Measurements from ENCODE around the gene PTPRO.

PTPRO gene

GRCh38 chr12:15600223-15600935, 278.1 kb downstream of the PTPRO start:
- no peak overlapping the region for H3K4me3 ChIP-seq (ENCODE audit: low read depth, low read length)
- no peak for TF ChIP-seq CTCF (IDR thresholded peaks at IDR 0.05; ENCODE audit: borderline replicate concordance, insufficient read depth, low read depth, low read length)

GRCh38 chr12:15601210-15601800, 279.0 kb downstream of the PTPRO start:
- no peak overlapping the region for H3K4me3 ChIP-seq (ENCODE audit: low read depth, low read length)
- TF ChIP-seq CTCF (IDR thresholded peaks at IDR 0.05; ENCODE audit: borderline replicate concordance, insufficient read depth, low read depth, low read length): no peak

GRCh38 chr12:15602051-15602672, 279.9 kb downstream of the PTPRO start:
- H3K4me3 ChIP-seq (ENCODE audit: low read depth, low read length): no peak overlapping the region
- TF ChIP-seq CTCF (IDR thresholded peaks at IDR 0.05; ENCODE audit: borderline replicate concordance, insufficient read depth, low read depth, low read length): no peak

GRCh38 chr12:15603474-15604085, 281.3 kb downstream of the PTPRO start:
- H3K4me3 ChIP-seq (ENCODE audit: low read depth, low read length): no peak overlapping the region
- no peak for TF ChIP-seq CTCF (IDR thresholded peaks at IDR 0.05; ENCODE audit: borderline replicate concordance, insufficient read depth, low read depth, low read length)

GRCh38 chr12:15605881-15606590, 283.7 kb downstream of the PTPRO start:
- TF ChIP-seq CTCF (IDR thresholded peaks at IDR 0.05; ENCODE audit: borderline replicate concordance, insufficient read depth, low read depth, low read length): no peak
- no peak overlapping the region for H3K4me3 ChIP-seq (ENCODE audit: low read depth, low read length)

GRCh38 chr12:15608406-15608805, 286.1 kb downstream of the PTPRO start:
- no peak overlapping the region for H3K4me3 ChIP-seq (ENCODE audit: low read depth, low read length)
- TF ChIP-seq CTCF (IDR thresholded peaks at IDR 0.05; ENCODE audit: borderline replicate concordance, insufficient read depth, low read depth, low read length): no peak
